Activated CD8-positive, alpha-beta memory T cell treated with anti-CD3 and anti-CD28 coated beads, Interleukin-2, amount 10 ng/mL, durations not matched to agents 7 days and 5 days (primary cell): ENCODE data around the gene TOR2A. TPM values are rescaled to one million over a fixed set of nuclear protein-coding genes. Genes with fewer than 3 reads are reported as not detected.

Experiments used
- ATAC-seq: fragments of 150-1000 bp; cut with Tn5 transposase; one replicate; pipeline ENCODE4 v1.10.0; 2021; ENCODE audit warnings: moderate library complexity
- CTCF ChIA-PET: fragments of 350-600 bp; sonication (Branson Sonifier 250); formaldehyde crosslinking; loops from one replicate; lab custom pipeline; 2021; ENCODE audit warnings: antibody characterized with exemption; lab: Charles Lee
- DNase-seq: peaks from one replicate; pipeline ENCODE4 v3.0.0-alpha.2; 2020
- H3K27ac Mint-ChIP-seq: one replicate; pipeline ENCODE4 v1.8.0; 2021; ENCODE audit warnings: mild to moderate bottlenecking, mixed read lengths
- H3K27me3 Mint-ChIP-seq: one replicate; pipeline ENCODE4 v1.8.0; 2021; ENCODE audit warnings: mixed read lengths
- H3K36me3 Mint-ChIP-seq: one replicate; pipeline ENCODE4 v1.8.0; 2021; ENCODE audit warnings: mild to moderate bottlenecking, mixed read lengths
- H3K4me1 Mint-ChIP-seq: one replicate; pipeline ENCODE4 v1.8.0; 2021; ENCODE audit warnings: mixed read lengths
- H3K4me3 Mint-ChIP-seq: one replicate; pipeline ENCODE4 v1.8.0; 2021; ENCODE audit warnings: mild to moderate bottlenecking, moderate library complexity, mixed read lengths
- H3K9me3 Mint-ChIP-seq: one replicate; pipeline ENCODE4 v1.8.0; 2022; ENCODE audit warnings: low read depth, mixed read lengths
- total RNA-seq, 2 experiments: library from RNA; stranded (reverse); gene quantifications; one replicate each; pipeline ENCODE4 v1.2.3, GENCODE V29; 2021

The TOR2A gene
- total RNA-seq, 2 experiments from 2014 or later, result 24.1 to 26.8 TPM

GRCh38 chr9:127732444-127732843 is 2.6 kb downstream of the TOR2A start:
- DNase-seq (no peak), ATAC-seq (no peak)
- no peaks in the 10 kb centered on the region for H3K27me3 Mint-ChIP-seq
- H3K9me3 Mint-ChIP-seq, result no peaks in the 10 kb centered on the region
- peaks cover 3% of the 10 kb centered on the region for H3K36me3 Mint-ChIP-seq
- H3K4me3 Mint-ChIP-seq, result no peak overlapping the region
- H3K27ac Mint-ChIP-seq, result no peak overlapping the region
- H3K4me1 Mint-ChIP-seq, result peaks cover 20% of the 10 kb centered on the region
- CTCF ChIA-PET, result interaction anchor here (1.1 to 5.3 kb wide), 6 partner anchors 26 to 207 kb away, joined by 3 to 86 read pairs (median 4); partner anchors contain the start of genes CDK9 and CFAP157

- Mint-ChIP-seq H3K4me3 (no peak overlapping the region), H3K9me3 (no peaks in the 10 kb centered on the region), H3K27ac (no peak overlapping the region), H3K27me3 (no peaks in the 10 kb centered on the region), H3K4me1 (peaks cover 20% of the 10 kb centered on the region), H3K36me3 (peaks cover 2% of the 10 kb centered on the region)
- CTCF ChIA-PET, result interaction anchor here (1.1 to 3.6 kb wide), 5 partner anchors 25 to 206 kb away, joined by 3 to 45 read pairs (median 5); partner anchors contain the start of gene CFAP157
- ATAC-seq, result no peak
- no peak for DNase-seq
Observed at GRCh38 chr9:127731938-127732337, 3.2 kb downstream of the TOR2A start.

GRCh38 chr9:127730799-127731410 is 4.2 kb downstream of the TOR2A start:
- Mint-ChIP-seq H3K4me1 (peaks cover 19% of the 10 kb centered on the region), H3K27ac (no peak overlapping the region), H3K27me3 (no peaks in the 10 kb centered on the region), H3K36me3 (peaks cover 2% of the 10 kb centered on the region), H3K9me3 (no peaks in the 10 kb centered on the region), H3K4me3 (no peak overlapping the region)
- DNase-seq, result no peak
- CTCF ChIA-PET, result interaction anchor here (1.0 to 1.5 kb wide), 4 partner anchors 141 to 205 kb away, joined by 3 to 8 read pairs (median 4); no protein-coding TSS in a partner anchor
- ATAC-seq, result no peak

DNA sequence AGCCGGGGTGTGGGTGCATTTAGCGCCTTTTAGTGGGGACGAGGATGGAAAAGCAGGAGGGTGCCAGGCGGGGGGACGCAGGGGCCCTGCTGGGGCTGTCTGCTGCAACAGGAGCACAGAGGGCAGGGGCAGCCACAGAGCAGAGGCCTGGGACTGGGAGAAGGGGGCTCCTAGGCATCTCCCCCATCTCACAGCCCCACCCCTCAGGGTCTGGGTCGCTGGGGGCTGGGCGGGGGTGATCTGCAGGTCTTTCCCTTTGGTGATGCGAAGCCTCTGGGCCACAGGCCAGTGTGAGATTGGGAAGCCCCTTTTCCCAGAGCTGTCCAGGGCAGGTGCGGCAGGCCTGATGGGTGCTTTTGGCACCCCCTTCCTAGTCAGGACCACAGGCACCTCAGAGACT is 4.8 kb downstream of the TOR2A start:
- no peaks in the 10 kb centered on the region for H3K27me3 Mint-ChIP-seq
- no peak overlapping the region for H3K4me3 Mint-ChIP-seq
- ATAC-seq (no peak), DNase-seq (no peak)
- H3K27ac Mint-ChIP-seq, result no peak overlapping the region
- H3K36me3 Mint-ChIP-seq, result peaks cover 2% of the 10 kb centered on the region
- no peaks in the 10 kb centered on the region for H3K9me3 Mint-ChIP-seq
- H3K4me1 Mint-ChIP-seq, result peaks cover 12% of the 10 kb centered on the region
- CTCF ChIA-PET, result interaction anchor here (1.0 kb wide), 1 partner anchor 142 kb away, joined by 3 read pairs; no protein-coding TSS in a partner anchor

GRCh38 chr9:127729522-127730256 is 5.4 kb downstream of the TOR2A start:
- DNase-seq, result no peak
- H3K9me3 Mint-ChIP-seq, result no peaks in the 10 kb centered on the region
- no peaks in the 10 kb centered on the region for H3K27me3 Mint-ChIP-seq
- CTCF ChIA-PET, result interaction anchor here (0.7 to 1.8 kb wide), 4 partner anchors 14 to 147 kb away, joined by 3 to 5 read pairs (median 4); partner anchors contain the start of genes PTRH1 and TTC16
- H3K4me1 Mint-ChIP-seq, result peaks cover 12% of the 10 kb centered on the region
- no peak for ATAC-seq
- no peak overlapping the region for H3K27ac Mint-ChIP-seq
- peaks cover 2% of the 10 kb centered on the region for H3K36me3 Mint-ChIP-seq
- H3K4me3 Mint-ChIP-seq, result no peak overlapping the region

DNA sequence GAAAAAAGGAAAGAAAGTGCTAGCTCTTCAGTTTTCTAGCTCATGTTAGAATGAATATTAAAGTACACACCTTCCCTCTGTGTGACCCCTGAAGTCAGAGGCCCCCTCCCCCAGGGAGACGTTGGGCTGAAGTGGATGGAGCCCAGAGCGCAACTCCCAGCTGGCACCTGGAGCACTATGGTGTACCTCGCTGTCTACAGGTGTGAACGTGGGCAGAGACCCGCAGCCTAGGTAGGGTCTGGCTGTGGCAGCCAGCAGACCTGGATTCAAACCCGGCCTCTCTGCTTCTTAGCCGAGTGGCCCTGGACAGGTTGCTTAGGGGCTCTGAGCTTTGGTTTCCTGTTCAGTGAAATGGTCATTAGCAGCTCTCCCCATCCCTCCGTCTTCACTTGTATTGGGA is 6.3 kb downstream of the TOR2A start:
- Mint-ChIP-seq H3K27me3 (no peaks in the 10 kb centered on the region), H3K4me1 (peaks cover 4% of the 10 kb centered on the region), H3K27ac (no peak overlapping the region), H3K36me3 (peaks cover 2% of the 10 kb centered on the region), H3K9me3 (no peaks in the 10 kb centered on the region), H3K4me3 (no peak overlapping the region)
- DNase-seq, result no peak
- CTCF ChIA-PET, result interaction anchor here (0.7 to 1.8 kb wide), 4 partner anchors 13 to 146 kb away, joined by 3 to 5 read pairs (median 4); partner anchors contain the start of genes PTRH1 and TTC16
- no peak for ATAC-seq

DNA sequence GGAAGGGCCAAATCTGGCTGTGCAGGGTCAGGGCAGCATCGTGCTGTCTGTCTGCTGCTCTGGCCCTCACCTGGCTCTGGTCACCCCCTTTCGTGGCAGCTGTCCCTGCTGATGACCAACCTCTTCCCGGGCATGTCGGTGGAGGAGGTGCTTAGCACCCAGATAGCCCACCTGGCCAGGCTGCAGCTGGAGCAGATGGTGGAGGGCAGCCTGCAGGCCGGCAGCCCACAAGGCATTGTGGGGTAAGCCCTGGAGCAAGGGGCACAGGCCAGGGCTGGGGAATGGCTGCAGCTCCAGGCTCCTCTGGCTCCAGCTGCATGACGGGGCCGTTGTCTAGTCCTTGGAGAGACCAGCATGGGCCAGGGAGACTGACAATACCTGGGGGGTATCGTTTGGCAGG is 8.2 kb downstream of the TOR2A start:
- Mint-ChIP-seq H3K4me3 (no peak overlapping the region), H3K27ac (no peak overlapping the region)

DNA sequence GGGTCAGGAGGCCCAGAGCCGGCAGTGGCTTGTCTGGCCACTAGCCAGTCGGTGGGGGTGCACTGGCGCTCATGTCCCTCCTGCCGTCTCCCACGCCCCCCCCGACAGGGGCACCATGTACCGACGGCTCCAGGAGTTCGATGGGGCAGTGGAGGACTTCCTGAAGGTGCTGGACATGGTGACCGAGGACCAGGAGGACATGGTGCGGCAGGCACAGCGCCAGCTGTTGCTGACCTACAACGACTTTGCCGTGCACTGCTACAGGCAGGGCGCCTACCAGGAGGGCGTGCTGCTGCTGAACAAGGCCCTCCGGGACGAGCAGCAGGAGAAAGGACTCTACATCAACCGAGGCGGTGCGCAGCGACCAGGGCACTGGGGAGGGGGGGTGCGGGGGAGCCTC is 11.1 kb downstream of the TOR2A start:
- DNase-seq (no peak), ATAC-seq (no peak)
- CTCF ChIA-PET, result interaction anchor here (1.2 to 1.6 kb wide), 2 partner anchors 11 to 24 kb away, joined by 3 to 7 read pairs; partner anchors contain the start of gene TOR2A
- Mint-ChIP-seq H3K9me3 (no peaks in the 10 kb centered on the region), H3K27me3 (no peaks in the 10 kb centered on the region), H3K27ac (no peak overlapping the region), H3K4me1 (peaks cover 22% of the 10 kb centered on the region), H3K4me3 (no peak overlapping the region), H3K36me3 (no peaks in the 10 kb centered on the region)

More for the DNA sequence above, 8.2 kb downstream of the TOR2A start:
- CTCF ChIA-PET, result no interaction called here
- no peaks in the 10 kb centered on the region for H3K36me3 Mint-ChIP-seq
- H3K27me3 Mint-ChIP-seq, result no peaks in the 10 kb centered on the region
- ATAC-seq, result no peak
- no peak for DNase-seq
- no peaks in the 10 kb centered on the region for H3K4me1 Mint-ChIP-seq
- no peaks in the 10 kb centered on the region for H3K9me3 Mint-ChIP-seq

DNA sequence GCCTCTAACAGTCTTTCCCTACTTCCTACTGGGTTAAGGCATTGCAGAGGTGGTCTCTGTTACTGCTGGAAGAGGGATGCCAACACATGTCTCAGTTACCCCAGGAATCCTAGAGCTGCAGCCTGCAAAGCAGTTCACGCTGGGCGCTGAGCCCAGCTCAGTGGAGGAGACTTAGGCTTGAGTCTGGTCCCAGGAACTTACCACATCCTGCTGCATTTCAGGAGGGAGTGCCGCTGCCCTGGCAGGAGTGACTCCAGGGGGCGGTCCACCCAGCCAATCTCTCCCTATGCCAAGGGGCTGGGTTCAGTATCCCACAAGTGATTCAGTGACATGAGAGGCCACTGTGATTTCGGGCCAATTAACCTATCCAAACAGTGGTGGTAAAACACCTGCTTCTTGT is 11.7 kb downstream of the TOR2A start:
- Mint-ChIP-seq H3K9me3 (no peaks in the 10 kb centered on the region), H3K36me3 (no peaks in the 10 kb centered on the region), H3K27ac (no peak overlapping the region), H3K4me3 (no peak overlapping the region), H3K4me1 (peaks cover 22% of the 10 kb centered on the region), H3K27me3 (no peaks in the 10 kb centered on the region)
- CTCF ChIA-PET, result no interaction called here
- no peak for DNase-seq
- ATAC-seq, result no peak

GRCh38 chr9:127723013-127723412 is 12.1 kb downstream of the TOR2A start:
- no peaks in the 10 kb centered on the region for H3K27me3 Mint-ChIP-seq
- peaks cover 22% of the 10 kb centered on the region for H3K4me1 Mint-ChIP-seq
- DNase-seq, result no peak
- no peak overlapping the region for H3K4me3 Mint-ChIP-seq
- no peak for ATAC-seq
- no peak overlapping the region for H3K27ac Mint-ChIP-seq
- H3K36me3 Mint-ChIP-seq, result no peaks in the 10 kb centered on the region
- CTCF ChIA-PET, result no interaction called here
- no peaks in the 10 kb centered on the region for H3K9me3 Mint-ChIP-seq

DNA sequence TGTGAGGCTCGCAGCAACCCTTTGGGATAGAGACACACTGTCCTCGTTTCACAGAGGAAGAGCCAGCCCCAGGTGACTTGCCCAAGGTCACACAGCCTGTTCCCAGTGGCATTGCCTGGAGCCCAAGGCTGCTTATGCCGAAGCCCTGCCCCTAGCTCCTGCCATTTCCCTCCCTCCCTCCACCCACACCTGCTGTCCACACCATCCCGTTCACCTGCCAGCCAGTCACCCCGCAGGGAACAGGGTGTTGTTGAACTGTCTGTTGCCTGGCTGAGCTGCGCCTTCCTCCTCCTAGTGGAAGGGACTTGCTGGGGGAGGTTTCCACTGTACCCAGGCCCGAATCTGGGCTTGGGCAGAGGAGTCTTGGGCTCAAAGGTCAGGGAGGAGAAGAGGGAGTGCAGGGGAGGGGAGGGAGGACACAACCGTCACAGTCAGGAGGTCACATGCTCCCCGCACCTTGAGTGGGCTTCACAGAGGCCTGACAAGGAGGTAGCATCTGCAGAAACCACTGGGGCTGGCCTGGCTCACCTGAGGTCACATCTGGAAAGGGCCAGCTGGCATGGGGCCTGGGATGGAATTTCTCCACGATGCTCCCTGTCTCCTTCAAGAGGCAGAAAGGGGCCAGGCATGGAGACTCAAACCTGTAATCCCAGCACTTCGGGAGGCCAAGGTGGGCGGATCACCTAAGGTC is 12.9 kb downstream of the TOR2A start:
- no peak overlapping the region for H3K4me3 Mint-ChIP-seq
- H3K9me3 Mint-ChIP-seq, result no peaks in the 10 kb centered on the region
- DNase-seq (no peak), ATAC-seq (no peak)
- no peaks in the 10 kb centered on the region for H3K27me3 Mint-ChIP-seq
- no peaks in the 10 kb centered on the region for H3K36me3 Mint-ChIP-seq
- peaks cover 22% of the 10 kb centered on the region for H3K4me1 Mint-ChIP-seq
- H3K27ac Mint-ChIP-seq, result no peak overlapping the region
- CTCF ChIA-PET, result interaction anchor here (4.1 kb wide), 1 partner anchor 13 kb away, joined by 25 read pairs; the partner anchor contains the start of gene TOR2A

GRCh38 chr9:127721391-127721821 is 13.7 kb downstream of the TOR2A start:
- CTCF ChIA-PET, result interaction anchor here (4.1 kb wide), 1 partner anchor 13 kb away, joined by 25 read pairs; the partner anchor contains the start of gene TOR2A
- Mint-ChIP-seq H3K27me3 (no peaks in the 10 kb centered on the region), H3K9me3 (no peaks in the 10 kb centered on the region), H3K4me3 (no peak overlapping the region), H3K4me1 (peaks cover 22% of the 10 kb centered on the region), H3K36me3 (no peaks in the 10 kb centered on the region), H3K27ac (peak overlapping the region; percentile 79)
- ATAC-seq (no peak), DNase-seq (no peak)

- H3K36me3 Mint-ChIP-seq, result no peaks in the 10 kb centered on the region
- CTCF ChIA-PET, result interaction anchor here (4.1 kb wide), 1 partner anchor 14 kb away, joined by 25 read pairs; the partner anchor contains the start of gene TOR2A
- DNase-seq (no peak), ATAC-seq (no peak)
- peak overlapping the region; percentile 36 for H3K4me3 Mint-ChIP-seq
- H3K9me3 Mint-ChIP-seq, result no peaks in the 10 kb centered on the region
- H3K4me1 Mint-ChIP-seq, result peaks cover 27% of the 10 kb centered on the region
- peak overlapping the region; percentile 79 for H3K27ac Mint-ChIP-seq
- no peaks in the 10 kb centered on the region for H3K27me3 Mint-ChIP-seq
Observed at GRCh38 chr9:127720865-127721227, 14.2 kb downstream of the TOR2A start.
